T follicular helper cell (primary cell): ENCODE measurements around the gene BANK1.

Source experiments
- DNase-seq: peaks from one replicate; pipeline ENCODE4 v3.0.0-alpha.2; 2020; ENCODE audit warnings: low read depth

The BANK1 gene

DNA sequence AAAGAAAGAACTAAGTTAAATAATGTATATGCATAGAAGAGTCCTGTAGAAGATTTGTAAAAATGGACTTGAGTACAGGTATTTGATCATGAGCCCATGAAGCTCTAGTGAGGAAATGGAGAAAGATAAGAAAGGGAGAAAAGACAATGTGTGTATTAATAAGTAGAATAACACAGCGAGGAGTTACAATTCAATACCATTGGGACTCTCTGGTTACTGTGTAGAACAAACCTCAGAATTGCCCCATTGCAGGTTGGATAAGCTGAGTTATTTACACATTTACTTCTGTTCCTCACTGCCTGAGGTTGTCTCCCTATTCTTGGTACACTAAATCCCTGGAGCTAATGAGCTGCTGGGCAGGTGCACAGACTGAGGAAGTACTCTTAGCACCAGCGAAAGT is 33.3 kb downstream of the BANK1 start:
- no peak for DNase-seq

DNA sequence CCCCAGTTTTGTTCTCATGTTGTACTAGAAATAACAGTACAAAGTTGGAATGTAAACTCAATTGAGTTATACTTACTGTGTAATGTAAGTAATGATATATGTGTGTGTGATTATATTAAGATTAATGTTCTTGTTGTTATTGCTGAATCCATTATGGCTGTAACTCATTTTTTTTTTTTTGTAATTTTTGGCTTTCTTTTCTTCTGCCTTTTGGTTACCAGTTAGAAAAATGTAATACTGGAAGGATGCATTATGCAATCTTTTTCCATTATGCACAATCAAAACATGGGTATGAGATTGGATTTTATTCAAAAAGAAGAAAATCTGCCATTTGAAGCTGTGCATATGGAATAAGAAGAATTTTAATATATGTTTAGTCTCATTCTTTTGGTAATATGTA is 34.0 kb downstream of the BANK1 start:
- no peak for DNase-seq

DNA sequence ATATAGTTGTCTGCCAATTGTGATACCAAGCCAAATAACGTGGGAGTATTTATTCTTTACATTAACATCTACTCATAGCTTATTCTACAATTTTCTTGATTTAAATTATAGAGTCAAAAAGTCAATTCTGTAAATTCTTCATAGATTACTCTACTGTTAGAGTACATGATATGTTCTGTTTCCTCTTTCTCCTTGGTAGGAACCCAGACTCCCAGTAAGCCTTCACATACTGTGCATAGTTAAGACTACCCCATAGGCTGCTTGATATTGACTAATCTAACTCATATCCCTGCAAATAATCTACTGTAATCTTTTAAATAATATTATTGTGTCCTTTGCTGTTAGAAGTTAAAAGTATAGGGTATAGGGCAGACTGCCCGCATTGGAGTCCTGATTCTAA is 35.4 kb downstream of the BANK1 start:
- DNase-seq = no peak

DNA sequence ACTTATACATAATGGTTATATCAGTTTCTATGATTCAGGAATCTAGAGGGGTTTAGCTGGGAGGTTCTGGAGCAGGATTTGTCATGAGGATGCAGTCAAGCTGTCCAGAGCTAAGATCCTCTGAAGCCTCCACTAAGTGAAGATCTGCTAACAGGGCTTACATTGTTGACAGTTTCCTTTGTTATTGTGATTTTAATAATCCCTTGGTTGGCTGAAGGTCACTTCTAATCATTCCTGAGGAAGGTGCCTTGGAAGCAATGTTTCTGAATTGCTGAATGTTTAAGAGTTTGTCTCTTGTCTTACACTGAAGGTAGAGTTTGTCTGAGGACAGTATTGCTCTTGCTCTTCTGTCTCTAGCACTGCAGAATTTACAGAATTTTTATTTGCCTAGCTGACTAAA is 41.3 kb downstream of the BANK1 start:
- no peak for DNase-seq

DNA sequence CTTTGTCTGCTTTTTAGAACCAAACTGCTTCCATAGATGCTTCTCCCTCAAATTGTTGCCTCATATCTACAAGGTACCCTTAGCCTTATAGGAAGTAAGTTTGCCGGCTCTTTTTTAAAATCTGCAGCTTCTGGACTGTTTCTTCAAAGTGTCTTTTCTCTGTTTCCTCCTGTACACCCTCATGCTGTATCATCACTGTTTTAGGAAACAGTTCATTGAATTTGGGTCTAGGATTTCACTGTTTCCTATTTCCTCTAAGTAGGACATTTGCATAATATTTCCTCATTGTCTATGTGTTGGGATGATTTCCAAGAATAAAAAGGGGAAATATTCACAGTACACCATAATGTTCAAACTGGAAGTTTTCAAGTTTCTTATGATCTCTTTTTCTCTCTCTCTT is 43.0 kb downstream of the BANK1 start:
- no peak for DNase-seq

DNA sequence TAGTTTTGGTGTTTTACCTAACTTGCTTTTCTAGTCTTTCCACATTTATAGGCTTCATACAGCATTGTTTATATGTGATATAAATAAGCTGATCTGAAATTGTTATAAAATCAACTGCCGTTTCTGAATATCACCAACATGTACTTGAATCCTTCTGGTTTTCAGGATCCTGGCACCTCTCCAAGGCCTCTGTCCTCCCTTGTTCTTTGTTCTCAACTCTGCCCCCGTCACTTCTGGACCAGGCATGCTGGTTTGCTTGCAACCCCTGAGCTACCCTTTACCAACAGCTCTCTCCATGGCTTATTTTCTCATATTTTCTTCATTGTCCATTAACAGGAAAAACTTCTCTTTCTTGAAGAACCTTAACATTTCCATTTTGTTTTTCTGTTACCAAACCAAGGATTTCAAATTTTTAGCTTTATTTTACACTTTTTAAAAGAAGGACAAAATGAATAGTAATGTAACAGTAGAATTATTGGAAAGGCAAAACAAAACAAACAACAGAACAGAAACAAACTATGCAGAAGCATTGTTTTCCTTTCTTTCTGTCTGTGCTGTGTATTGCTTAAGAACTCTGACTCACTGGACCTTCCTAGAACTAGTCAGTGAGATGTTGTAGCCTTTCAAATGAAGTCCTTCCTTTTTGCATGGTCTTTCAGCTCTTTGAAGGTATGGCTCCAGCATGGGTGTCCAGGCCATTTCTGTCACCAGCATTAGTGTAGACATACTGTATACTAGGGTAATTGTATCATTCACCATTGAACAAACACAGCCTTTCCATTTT is 44.8 kb downstream of the BANK1 start:
- DNase-seq = no peak

DNA sequence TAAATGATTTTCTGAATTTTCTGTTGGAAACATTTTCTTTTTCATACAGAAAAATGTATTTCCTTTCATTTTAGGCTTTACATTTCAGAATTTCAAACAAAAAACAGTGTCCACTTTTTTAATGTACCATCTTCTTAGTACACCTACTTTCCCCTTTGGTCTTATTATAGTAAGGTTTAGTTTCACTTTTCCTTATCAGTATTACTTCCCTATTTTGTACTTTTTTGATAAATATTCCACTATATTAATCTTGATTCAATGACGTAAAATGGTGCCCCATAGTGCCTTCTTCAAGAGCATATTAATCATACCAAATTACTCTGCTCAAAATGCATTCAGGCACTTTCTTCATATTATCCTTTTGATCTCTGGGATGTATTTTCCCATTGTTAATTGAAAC is 52.5 kb downstream of the BANK1 start:
- DNase-seq = no peak

DNA sequence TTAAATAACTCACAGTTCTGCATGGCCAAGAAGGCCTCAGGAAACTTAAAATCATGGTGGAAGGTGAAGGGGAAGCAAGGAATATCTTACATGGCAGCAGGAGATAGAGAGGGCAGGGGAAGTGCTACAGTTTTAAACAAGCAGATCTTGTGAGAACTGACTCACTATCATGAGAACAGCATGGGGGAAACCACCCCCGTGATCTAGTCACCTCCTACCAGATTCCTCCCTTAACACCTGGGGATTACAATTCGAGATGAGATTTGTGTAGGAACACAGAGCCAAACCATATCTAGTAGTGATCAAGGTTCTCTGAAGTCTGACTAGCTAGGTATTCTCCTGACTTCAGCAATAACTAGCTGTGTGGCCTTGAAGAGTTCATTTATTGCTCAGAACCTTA is 56.0 kb downstream of the BANK1 start:
- DNase-seq = no peak

DNA sequence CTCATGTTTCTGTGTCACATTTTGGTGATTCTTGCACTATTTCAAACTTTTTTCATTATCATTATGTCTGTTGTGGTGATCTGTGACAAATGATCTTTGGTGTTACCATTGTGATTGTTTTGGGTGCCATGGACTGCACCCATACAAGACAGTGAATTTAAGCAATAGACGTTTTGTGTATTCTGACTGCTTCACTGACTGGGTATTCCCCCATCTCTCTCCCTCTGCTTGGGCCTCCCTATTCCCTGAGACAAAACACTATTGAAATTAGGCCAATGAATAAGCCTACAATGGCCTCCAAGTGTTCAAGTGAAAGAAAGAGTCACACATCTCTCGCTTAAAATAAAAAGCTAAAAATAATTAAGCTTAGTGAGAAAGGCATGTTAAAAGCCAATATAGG is 60.2 kb downstream of the BANK1 start:
- no peak for DNase-seq

DNA sequence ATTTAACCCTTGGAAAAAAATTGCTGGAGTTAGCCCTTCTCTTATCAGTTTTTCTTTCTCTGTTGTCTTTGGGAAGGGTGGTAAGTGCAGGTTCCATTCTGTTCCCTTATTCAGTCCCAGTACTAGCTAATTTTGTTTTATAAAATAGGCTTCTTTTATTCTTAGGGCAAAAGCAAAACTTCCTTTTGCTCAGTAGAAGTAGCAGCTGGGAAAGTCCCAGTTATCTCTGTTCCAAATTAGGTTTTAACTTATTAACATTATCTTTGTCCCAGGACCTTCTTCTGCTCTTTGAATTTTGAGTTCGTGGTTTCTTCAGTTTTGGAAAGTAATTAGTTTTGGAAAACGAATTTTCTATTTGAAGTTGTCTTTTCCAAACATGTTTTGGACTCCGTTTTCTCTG is 61.1 kb downstream of the BANK1 start:
- no peak for DNase-seq

DNA sequence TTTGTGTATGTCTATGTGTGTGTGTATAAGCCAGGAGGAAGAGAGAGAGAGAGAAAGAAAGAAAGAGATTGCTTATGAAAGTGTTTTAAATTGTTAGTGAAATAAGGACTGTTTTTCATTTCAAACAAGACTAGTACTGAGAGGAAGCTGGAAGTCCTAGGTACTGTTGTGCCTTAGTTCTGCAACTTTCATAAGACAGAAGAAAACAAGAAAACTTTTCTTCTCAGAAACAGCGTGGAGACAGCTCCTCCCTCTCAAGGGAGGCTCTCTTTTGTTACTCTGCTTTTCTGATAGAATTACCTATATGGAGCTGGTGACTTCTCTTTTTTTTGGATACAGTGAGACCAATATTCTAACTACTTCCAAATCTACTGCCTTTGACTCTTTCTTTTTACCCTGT is 62.5 kb downstream of the BANK1 start:
- DNase-seq = no peak

DNA sequence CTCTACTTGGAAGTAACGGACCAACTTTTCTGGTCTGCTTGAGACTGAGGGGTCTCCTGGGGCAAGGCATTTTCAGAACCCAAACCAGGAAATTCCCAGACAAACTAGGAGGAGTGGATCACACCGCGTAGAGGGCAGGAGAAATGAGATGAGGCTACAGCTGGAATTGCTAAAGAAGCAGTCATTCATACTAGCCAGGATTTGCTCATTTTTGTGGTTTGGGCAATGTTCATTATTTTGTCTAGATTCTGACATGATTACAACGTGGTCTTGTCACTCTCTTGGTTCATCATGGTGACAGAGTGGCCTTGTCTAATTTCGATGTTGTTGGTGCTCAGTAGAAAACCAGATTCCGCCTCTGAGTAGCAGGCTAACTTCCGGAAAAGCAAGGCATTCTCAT is 63.2 kb downstream of the BANK1 start:
- DNase-seq = no peak

DNA sequence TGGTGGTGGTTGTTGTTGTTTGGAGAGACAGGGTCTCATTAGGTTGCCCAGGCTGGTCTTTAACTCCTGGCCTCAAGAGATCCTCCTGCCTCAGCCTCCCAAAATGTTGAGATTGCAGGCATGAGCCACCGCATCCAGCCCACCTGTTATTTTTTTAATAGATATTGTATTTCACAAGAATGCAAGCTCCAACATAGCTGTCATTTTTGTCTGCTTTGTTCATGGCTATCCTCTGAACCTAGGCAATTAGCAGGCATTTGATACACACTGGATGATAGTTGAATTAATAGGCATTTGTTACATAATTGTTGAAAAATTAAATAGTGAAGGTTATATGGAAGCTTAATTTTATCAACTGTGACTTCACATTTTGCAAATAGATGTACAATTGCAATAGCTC is 64.7 kb downstream of the BANK1 start:
- DNase-seq = no peak

DNA sequence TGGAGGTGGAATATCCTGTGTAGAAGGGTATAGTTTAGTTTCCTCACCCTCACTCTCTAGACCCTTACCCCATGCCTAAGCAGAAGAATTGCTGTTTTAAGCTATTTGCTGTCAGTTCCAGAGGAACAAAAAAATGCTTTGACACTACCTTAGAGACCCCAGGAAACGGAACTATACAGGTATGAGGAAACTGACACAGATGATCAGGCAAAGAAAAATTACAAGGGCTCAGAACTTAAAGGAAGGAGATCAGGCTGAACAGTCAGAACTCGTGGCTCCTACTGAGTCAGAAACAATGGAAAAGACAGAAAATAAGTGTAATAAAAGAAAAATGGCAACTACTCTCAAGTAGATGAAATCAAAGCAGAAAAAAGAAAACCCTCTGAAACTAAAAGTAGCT is 65.6 kb downstream of the BANK1 start:
- no peak for DNase-seq

DNA sequence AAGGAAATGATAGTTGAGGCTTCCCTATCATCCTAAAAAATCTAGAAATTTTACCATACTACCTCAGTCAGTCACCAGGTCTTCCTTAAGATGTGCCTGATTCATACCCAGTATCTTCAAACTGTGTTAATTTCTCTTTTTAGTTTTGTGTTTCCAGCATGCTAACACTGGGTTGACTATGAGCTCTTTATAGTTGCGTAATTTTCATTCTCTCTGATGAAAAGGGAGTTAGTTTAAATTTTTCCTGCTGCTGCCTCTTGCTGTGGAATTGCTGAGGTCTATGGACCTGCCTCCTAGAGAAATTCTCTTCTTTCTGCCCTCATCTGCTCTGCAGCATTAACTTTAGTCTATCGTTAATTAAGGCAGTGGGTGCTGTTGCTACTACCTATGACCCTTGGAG is 66.6 kb downstream of the BANK1 start:
- no peak for DNase-seq

DNA sequence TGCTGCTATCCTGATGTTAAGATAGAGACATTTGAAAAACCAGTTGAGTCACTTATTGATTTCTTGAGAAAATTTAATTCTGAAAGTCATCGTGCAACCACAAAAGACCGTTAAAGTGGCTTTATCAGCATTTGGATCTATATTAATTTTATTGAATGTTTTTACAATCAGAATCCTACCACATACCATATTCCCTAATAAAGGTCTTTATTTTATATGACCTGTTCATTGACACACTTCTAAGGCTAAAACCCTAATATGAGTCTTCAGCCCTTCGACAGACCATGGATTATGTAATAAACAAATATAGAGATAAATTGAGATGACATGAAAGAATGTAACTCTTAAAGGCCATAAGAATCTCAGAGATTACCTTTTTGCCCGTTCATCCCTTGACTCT is 68.1 kb downstream of the BANK1 start:
- no peak for DNase-seq

DNA sequence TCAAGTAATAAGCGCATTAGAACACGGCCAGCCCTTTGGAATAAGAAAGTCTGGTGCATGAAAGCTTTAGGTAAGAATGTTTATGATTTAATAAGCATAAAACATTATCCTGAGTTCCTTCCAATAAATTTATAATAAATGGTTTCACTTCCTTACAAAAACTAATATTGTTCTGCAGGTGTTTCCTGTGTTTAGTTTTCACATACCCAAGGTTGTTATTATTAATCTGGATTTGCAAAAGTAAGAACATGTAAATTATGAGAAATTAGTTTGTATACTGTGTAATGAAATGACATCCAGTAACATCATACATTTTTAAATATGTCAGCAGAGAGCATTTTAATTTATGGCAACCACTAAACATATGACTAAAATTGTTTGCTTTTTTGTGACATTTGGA is 72.1 kb downstream of the BANK1 start:
- no peak for DNase-seq

DNA sequence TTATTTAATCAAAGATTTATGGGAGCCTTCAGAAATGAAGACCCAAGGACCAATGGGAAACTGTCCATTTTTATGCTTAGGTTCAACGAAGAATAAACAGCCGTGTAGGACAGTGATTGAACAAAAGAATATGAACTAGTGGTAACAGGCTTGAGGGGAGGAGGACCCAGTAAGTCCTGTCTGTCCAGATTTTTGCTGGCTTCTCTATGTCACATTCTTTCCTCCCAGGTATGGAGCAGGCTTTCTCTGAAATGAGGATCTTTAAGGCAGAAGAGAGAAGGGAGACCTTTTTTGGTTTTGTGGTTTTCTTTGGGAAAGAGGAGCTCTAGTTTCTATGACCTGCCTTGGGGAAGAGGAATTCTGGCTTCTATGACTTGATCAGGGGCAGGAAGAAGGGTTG is 74.1 kb downstream of the BANK1 start:
- DNase-seq = no peak

DNA sequence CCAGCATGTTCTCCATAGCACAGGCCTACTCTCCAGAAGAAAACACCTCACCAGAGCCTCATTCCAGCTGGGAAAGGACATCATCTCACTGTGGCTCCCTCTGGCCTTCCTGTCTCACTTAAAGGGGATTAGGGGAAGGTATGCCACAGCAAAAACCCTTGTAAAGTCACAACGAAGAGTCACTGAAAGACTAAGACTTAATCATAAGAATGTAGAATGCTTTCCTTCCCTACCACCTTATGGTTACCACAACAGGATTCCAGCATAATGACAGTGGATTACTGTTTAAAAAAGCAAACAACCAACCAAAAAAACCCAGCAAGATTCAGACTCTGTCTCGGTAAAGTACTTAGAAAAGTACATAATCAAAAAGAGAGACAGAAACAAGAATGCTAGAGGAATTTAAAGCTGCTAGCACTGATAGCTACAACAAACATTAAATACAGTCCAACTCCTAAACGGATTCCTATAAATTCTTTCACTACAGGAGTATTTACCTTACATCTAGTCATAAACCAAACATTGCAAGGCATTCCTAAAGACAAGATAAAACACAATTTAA is 75.1 kb downstream of the BANK1 start:
- DNase-seq = no peak

DNA sequence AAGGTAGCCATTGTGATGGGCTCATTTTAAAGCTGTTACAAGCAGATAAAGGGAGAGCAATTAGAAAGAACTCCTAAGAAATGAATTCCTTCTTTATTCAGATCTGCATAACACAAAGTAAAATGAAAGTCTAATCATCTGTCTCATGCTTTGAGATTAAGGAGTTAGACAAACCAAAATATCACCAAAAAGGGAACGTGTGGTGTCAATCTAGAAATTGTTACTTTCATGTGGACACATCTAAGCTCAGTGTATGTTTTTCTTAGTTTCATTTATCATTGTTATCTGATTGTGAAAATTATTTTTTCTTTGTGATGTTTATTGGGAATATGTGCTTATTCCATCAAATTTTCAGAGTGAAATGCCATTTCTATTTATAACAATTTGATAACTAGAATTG is 80.3 kb downstream of the BANK1 start:
- no peak for DNase-seq

DNA sequence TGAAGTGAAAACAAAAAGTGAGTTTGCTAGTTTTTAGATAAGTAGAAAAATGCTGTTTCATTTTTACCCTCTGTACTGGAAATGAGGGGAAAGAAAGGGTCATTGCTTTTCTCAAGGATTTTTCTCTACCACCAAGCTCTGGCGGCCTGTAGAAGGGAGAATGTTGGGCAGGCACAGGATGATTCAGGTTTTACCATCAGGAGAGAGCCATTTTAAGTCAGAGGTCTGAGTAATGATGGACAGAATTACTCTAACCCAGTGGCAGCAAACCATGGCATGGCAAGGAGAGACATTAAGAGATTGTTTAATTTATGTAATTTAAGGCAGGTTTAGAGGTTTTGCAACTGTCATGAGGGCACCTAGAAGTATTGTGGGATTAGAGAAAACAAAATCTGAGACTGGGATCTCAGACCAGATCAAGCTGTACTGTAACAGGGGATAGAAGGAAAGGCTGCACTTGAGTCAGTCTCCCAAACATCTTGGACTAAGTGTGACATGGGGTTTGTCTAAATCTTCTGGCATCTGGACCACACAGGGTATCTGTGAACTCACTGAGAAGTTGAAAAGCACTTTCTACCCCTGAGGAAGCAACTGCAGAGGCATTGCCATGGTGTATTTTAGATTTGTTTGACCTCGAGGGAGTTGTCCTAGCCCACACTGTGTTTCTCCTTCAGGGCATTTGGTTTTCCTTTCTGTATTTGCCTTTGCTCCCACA is 81.6 kb downstream of the BANK1 start:
- DNase-seq = no peak

DNA sequence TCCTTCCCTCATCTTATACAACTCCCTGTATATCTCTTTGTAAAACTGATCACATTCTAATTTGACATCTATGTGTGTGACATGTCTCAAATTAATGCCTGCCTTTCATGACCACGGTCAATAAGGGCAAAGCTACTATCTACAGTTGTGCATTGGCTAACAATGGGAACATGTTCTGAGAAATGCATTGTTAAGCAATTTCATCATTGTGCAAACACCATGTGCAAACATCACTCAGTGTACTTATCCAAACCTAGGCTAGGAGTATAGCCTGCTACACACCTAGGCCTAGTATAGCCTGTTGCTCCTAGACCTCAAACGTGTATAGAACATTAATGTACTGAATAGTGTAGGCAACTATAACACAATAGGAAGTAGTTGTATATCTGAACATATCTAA is 95.0 kb downstream of the BANK1 start:
- DNase-seq = no peak

DNA sequence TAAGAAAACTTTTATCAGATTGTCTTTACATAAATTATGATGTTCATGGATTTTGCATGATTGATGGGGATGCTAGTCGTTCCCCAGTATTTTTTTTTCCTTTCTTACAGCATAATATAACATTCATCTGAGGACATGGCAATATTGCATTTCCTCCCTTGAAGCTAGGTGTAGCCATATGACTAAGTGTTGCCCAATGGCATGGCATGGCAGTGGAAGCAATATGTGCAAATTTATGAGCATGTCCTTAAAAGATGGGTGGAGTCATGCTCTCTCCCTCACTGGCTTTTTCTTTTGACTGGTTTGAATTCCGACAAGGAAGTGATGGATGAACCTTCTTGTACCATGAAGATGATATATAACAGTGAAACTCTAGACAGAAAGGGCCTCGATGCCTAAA is 96.3 kb downstream of the BANK1 start:
- no peak for DNase-seq

DNA sequence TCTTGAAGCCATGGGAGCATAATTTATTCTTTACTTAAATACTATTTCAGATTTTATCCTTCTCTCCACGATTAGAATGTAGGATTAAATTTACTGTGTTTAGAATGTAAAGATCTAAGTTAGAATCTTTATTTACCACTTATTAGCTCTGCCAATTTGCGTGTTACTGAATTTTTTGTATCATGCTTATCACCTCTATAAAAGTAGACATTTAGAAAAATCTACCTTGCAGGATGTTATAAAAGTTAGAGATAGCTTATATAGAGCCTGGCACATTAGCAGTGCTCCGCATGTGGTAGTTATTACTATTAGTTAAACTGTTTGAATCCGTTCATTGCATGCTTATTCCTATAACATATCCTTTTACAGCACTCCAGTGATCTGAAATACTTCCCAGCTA is 97.9 kb downstream of the BANK1 start:
- no peak for DNase-seq
